ENCODE data around the gene MTMR4.
"Not testable (repeated sequence)": the region's sequence is repeated elsewhere in the genome, so short reads cannot be mapped to it uniquely, and the experiment has no call there.

Gene MTMR4

GRCh38 chr17:58493506-58493905 lies 20.9 kb downstream of the MTMR4 start:
- no peak for DNase-seq (ENCODE audit: low read depth)
- no peak overlapping the region for H3K4me3 ChIP-seq (replicated peaks; ENCODE audit: low read depth, low read length)
- TF ChIP-seq, protein P1, sequence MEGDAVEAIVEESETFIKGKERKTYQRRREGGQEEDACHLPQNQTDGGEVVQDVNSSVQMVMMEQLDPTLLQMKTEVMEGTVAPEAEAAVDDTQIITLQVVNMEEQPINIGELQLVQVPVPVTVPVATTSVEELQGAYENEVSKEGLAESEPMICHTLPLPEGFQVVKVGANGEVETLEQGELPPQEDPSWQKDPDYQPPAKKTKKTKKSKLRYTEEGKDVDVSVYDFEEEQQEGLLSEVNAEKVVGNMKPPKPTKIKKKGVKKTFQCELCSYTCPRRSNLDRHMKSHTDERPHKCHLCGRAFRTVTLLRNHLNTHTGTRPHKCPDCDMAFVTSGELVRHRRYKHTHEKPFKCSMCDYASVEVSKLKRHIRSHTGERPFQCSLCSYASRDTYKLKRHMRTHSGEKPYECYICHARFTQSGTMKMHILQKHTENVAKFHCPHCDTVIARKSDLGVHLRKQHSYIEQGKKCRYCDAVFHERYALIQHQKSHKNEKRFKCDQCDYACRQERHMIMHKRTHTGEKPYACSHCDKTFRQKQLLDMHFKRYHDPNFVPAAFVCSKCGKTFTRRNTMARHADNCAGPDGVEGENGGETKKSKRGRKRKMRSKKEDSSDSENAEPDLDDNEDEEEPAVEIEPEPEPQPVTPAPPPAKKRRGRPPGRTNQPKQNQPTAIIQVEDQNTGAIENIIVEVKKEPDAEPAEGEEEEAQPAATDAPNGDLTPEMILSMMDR (IDR thresholded peaks at IDR 0.05; ENCODE audit: low read length, missing control alignments), result no peak

GRCh38 chr17:58492238-58493121 lies 22.0 kb downstream of the MTMR4 start:
- no peak for DNase-seq (ENCODE audit: low read depth)
- TF ChIP-seq, protein P1 (IDR thresholded peaks at IDR 0.05; ENCODE audit: low read length, missing control alignments), result no peak
- H3K4me3 ChIP-seq (replicated peaks; ENCODE audit: low read depth, low read length), result no peak overlapping the region

DNA sequence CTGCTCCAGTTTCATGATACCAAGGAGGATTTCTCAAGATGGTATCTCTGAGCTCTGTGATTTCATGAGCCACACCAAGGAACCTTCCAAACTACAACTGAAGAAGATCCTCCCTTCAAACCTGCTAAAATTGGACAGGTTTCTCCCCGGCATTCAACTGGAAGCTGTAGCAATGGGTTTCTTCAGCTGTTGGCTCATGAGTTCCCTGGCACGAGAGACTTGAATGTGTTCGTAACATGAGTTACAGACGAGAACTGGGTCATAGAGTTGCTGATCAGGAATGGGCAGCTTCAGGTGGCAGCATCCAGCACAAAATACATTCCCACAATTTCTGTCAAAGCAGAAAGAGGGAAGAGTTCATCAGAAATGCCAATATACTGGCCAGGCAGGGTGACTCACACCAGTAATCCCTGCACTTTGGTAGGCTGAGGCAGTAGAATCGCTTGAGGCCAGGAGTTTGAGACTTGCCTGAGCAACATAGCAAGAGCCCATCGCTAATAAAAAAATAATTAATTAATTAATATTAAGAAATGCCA lies 22.9 kb downstream of the MTMR4 start:
- TF ChIP-seq, protein P1 (IDR thresholded peaks at IDR 0.05; ENCODE audit: low read length, missing control alignments), result no peak

GRCh38 chr17:58488428-58488890 lies 26.0 kb downstream of the MTMR4 start:
- no peak for DNase-seq (ENCODE audit: low read depth)
- no peak overlapping the region for H3K4me3 ChIP-seq (replicated peaks; ENCODE audit: low read depth, low read length)
- TF ChIP-seq, protein P1 (IDR thresholded peaks at IDR 0.05; ENCODE audit: low read length, missing control alignments), result no peak

More for the DNA sequence above, 22.9 kb downstream of the MTMR4 start:
- no peak overlapping the region for H3K4me3 ChIP-seq (replicated peaks; ENCODE audit: low read depth, low read length)
- no peak for DNase-seq (ENCODE audit: low read depth)

DNA sequence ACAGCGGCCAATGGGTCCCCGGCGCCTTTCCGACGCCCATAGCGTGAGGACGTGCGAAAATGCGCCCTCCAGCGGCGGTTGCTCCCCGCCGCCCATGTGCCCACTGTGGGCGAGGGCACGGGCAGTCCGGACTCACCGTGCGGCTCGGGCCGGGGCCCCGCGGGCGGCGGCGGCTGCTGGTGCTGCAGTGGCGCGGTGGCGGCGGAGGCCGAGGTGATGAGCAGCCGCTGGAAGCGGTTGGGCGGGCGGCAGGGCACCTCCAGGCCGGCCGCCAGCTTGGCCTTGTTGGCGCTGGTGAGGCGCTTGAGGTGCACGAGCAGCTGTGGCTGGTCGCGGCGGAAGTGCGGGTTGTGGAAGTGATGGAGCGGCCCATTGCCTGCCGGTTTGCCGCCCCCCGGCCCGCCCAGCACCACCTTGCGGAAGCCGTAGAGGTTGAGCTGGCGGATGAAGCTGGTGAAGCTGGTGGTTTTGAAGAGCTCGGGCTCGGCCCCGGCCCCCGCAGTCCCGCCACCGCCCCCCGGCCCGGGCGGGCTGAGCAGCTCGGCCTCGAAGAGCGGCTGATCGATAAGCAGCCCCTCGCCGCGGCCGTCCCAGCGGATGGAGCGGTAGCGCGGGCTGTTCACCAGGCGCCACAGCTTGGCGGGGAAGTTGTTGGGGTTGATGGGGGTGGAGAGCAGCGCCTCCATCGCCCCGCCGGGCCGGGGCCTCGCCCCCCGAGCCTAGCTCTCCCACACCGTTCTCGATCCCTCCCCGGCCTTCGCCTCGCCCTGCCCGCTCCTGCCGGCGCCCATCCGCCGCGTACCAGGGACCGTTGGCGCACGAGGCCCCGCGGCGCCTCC lies 26.6 kb downstream of the MTMR4 start, which contains the start of gene HSF5:
TSS of gene HSF5 (minus strand) at position 820 of the 839 bp plus-strand sequence. CDS start at position 686, 134 bp downstream.
- no peak within 1 kb of the TSS for H3K4me3 ChIP-seq (replicated peaks; ENCODE audit: low read depth, low read length)
- TF ChIP-seq, protein P1 (IDR thresholded peaks at IDR 0.05; ENCODE audit: low read length, missing control alignments), result peak; percentile 10
- DNase-seq (ENCODE audit: low read depth), result peak; percentile 6

DNA sequence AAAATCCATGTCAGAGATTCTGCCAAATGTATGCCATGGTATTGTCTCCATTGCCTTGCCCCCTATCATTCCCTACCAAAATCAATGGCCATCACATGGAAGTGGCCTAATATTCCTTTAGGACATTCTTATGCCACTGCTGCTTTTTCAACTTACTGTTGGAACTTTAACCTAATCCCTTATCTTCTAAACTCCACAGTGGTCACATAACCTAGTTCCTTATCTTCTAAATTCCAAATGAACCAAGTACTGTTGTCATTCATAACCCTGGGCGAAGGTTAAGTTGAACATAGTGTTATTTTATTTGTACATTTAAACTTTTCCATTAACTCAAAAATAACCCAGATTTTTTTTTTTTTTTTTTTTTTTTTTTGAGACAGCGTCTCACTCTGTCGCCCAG lies 29.8 kb downstream of the MTMR4 start:
- no peak for DNase-seq (ENCODE audit: low read depth)
- TF ChIP-seq, protein P1 (IDR thresholded peaks at IDR 0.05; ENCODE audit: low read length, missing control alignments), result no peak
- H3K4me3 ChIP-seq (replicated peaks; ENCODE audit: low read depth, low read length), result no peak overlapping the region

DNA sequence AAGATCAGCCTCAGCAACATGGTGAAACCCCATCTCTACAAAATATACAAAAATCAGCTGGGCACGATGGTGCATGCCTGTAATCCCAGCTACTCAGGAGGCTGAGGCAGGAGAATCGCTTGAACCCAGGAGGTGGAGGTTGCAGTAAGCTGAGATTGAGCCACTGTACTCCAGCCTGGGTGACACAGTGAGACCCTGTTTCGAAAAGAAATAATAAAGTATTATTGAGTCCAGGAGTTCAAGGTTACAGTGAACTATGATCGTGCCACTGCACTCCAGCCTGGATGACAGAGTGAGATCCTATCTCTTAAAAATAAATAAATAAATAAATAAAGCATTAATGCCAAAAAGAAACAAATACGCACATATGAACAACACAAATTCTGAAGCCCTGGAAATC lies 32.6 kb downstream of the MTMR4 start:
- H3K4me3 ChIP-seq (replicated peaks; ENCODE audit: low read depth, low read length); DNase-seq (ENCODE audit: low read depth): not testable (repeated sequence)
